Measurements from ENCODE around the gene SYT13.

Gene SYT13

GRCh38 chr11:45224766-45225165 lies 61.4 kb downstream of the SYT13 start:
- Histone ChIP-seq H3K9me3 (no peaks in the 10 kb centered on the region), H3K36me3 (peaks cover 11% of the 10 kb centered on the region), H3K4me3 (ENCODE audit: low read depth in 1 of 2, low read length in 1 of 2) (no peak overlapping the region), H3K27ac (no peak overlapping the region), H3K27me3 (no peaks in the 10 kb centered on the region), H3K4me1 (ENCODE audit: control insufficient read depth in 1 of 2, insufficient read depth in 1 of 2, low read depth in 1 of 2, low read length in 1 of 2) (no peaks in the 10 kb centered on the region)
- TF ChIP-seq, protein P1, sequence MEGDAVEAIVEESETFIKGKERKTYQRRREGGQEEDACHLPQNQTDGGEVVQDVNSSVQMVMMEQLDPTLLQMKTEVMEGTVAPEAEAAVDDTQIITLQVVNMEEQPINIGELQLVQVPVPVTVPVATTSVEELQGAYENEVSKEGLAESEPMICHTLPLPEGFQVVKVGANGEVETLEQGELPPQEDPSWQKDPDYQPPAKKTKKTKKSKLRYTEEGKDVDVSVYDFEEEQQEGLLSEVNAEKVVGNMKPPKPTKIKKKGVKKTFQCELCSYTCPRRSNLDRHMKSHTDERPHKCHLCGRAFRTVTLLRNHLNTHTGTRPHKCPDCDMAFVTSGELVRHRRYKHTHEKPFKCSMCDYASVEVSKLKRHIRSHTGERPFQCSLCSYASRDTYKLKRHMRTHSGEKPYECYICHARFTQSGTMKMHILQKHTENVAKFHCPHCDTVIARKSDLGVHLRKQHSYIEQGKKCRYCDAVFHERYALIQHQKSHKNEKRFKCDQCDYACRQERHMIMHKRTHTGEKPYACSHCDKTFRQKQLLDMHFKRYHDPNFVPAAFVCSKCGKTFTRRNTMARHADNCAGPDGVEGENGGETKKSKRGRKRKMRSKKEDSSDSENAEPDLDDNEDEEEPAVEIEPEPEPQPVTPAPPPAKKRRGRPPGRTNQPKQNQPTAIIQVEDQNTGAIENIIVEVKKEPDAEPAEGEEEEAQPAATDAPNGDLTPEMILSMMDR (IDR thresholded peaks at IDR 0.05), result no peak

DNA sequence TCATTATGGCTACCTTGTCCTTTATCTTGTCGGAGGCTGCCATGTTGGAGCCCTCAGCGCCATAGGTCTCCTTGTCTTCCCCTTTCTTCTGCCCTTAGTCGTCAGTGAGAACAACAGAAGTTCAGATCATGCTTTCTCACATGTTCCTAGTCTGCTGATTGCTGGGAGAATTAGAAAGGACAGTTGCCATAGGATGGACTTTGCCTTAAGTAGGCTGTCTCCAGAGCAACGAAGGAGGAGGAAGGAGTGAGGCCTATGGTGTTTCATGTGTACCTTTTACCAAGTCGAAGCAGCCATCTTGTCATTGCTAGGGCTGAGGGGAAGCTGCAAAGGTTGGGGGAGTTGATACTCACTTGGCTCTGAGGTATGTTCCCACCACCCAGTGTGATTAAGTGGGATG lies 62.6 kb downstream of the SYT13 start:
- Histone ChIP-seq H3K4me1 (ENCODE audit: control insufficient read depth in 1 of 2, insufficient read depth in 1 of 2, low read depth in 1 of 2, low read length in 1 of 2) (no peaks in the 10 kb centered on the region), H3K4me3 (ENCODE audit: low read depth in 1 of 2, low read length in 1 of 2) (no peak overlapping the region), H3K27me3 (no peaks in the 10 kb centered on the region), H3K36me3 (peaks cover 11% of the 10 kb centered on the region), H3K9me3 (no peaks in the 10 kb centered on the region), H3K27ac (no peak overlapping the region)
- TF ChIP-seq, protein P1 (IDR thresholded peaks at IDR 0.05), result no peak

- TF ChIP-seq, protein P1 (IDR thresholded peaks at IDR 0.05), result no peak
- H3K4me1 ChIP-seq (ENCODE audit: control insufficient read depth in 1 of 2, insufficient read depth in 1 of 2, low read depth in 1 of 2, low read length in 1 of 2), result no peaks in the 10 kb centered on the region
- no peaks in the 10 kb centered on the region for H3K27me3 ChIP-seq
- no peak overlapping the region for H3K27ac ChIP-seq
- H3K4me3 ChIP-seq (ENCODE audit: low read depth in 1 of 2, low read length in 1 of 2), result no peak overlapping the region
- H3K36me3 ChIP-seq, result no peaks in the 10 kb centered on the region
- H3K9me3 ChIP-seq, result no peaks in the 10 kb centered on the region
Observed at GRCh38 chr11:45219411-45219810, 66.7 kb downstream of the SYT13 start.

DNA sequence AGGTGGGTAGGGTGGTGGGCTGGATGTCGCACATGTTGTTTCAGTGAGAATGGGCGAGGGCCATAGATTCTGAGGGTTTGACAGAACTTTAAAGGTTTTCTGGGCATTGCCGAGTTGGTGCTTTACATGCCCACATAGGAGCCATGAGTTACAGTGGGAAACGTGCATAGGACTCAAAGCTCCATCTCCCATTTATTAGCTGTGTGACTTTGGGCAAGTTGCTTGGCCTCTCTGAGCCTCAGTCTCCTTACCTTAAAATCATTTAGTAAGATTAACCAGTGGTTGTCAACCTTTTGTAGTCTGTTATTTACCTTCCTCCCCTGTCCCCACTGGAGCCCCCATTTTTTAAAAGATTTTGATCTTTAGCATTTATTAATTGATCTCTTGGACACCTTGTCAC lies 67.4 kb downstream of the SYT13 start:
- TF ChIP-seq, protein P1 (IDR thresholded peaks at IDR 0.05), result no peak
- Histone ChIP-seq H3K9me3 (no peaks in the 10 kb centered on the region), H3K4me3 (ENCODE audit: low read depth in 1 of 2, low read length in 1 of 2) (no peak overlapping the region), H3K27ac (no peak overlapping the region), H3K36me3 (no peaks in the 10 kb centered on the region), H3K4me1 (ENCODE audit: control insufficient read depth in 1 of 2, insufficient read depth in 1 of 2, low read depth in 1 of 2, low read length in 1 of 2) (no peaks in the 10 kb centered on the region), H3K27me3 (no peaks in the 10 kb centered on the region)

DNA sequence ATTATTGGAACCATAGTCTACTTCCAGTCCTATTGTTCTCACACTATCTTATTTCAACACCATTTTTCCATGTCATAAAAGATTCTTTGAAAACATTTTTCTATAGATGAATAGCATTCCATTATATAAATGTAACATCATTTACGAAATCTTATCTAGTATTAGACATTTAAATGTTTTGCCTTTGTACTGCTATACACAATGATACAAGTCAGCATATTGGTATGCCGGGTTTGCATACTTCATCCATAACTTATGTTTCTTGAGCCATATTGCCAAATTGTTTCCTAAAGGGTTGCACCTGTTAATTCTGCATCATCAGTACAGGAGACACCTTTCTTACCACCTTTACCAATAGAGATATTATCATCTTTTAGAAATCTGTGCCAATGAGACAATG lies 68.2 kb downstream of the SYT13 start:
- no peaks in the 10 kb centered on the region for H3K9me3 ChIP-seq
- H3K36me3 ChIP-seq, result no peaks in the 10 kb centered on the region
- no peaks in the 10 kb centered on the region for H3K27me3 ChIP-seq
- H3K27ac ChIP-seq, result no peak overlapping the region
- TF ChIP-seq, protein P1 (IDR thresholded peaks at IDR 0.05), result no peak
- no peaks in the 10 kb centered on the region for H3K4me1 ChIP-seq (ENCODE audit: control insufficient read depth in 1 of 2, insufficient read depth in 1 of 2, low read depth in 1 of 2, low read length in 1 of 2)
- no peak overlapping the region for H3K4me3 ChIP-seq (ENCODE audit: low read depth in 1 of 2, low read length in 1 of 2)

GRCh38 chr11:45216901-45217300 lies 69.2 kb downstream of the SYT13 start:
- H3K4me3 ChIP-seq (ENCODE audit: low read depth in 1 of 2, low read length in 1 of 2), result no peak overlapping the region
- no peaks in the 10 kb centered on the region for H3K4me1 ChIP-seq (ENCODE audit: control insufficient read depth in 1 of 2, insufficient read depth in 1 of 2, low read depth in 1 of 2, low read length in 1 of 2)
- H3K27me3 ChIP-seq, result no peaks in the 10 kb centered on the region
- H3K9me3 ChIP-seq, result no peaks in the 10 kb centered on the region
- TF ChIP-seq, protein P1 (IDR thresholded peaks at IDR 0.05), result no peak
- H3K27ac ChIP-seq, result no peak overlapping the region
- H3K36me3 ChIP-seq, result peaks cover 5% of the 10 kb centered on the region
